ENCODE data around the gene TSSC4.

The TSSC4 gene

DNA sequence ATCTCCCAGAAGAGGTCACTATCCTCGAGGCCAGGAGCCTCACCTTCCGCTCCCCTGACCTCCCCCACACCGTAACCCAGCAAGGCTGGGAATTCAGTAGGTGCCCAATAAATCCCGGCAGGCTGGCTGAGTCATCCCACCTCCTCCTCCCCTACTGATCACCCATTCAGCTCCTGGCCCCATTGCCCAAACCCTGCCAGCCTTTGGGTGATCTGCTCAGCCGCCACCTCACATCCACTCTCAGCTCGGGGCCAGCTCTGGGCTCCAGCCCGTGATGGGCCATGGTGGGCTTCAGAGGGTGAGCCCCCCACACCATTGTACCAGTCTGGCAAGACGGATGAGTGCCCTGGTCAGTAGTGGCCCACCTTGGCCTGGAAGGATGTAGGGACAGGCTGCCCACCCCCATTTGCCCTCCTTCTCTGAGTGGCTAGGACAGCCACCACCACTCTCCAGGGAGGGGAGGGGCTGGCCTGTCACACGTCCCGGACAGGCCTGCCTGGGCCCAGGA lies 35.5 kb downstream of the TSSC4 start:
- no peak for DNase-seq

DNA sequence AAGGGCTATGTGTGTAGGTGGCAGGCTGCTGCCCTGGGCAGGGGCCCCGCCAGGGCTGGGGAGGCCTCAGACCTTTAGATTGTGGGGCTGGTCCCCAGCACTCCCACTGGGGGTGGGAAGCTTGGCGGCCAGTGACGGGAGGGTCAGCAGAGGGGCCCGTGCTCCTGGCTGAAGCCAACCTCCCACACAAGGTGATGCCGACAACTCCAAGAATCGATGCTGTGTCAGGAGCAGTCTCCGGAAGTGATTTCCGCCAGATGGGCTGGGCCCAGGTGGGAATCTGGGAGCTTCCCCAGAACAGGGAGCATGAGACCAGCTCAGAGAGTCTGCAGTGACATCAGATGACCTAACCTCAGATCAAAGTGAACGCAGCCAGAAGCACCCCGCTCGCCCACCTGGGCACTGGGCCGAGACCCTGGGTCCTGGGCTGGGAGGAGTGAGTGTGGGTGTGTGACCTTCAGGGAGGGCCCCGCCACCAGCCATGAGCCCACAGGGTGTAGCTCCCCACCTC lies 36.0 kb downstream of the TSSC4 start:
- DNase-seq = no peak

DNA sequence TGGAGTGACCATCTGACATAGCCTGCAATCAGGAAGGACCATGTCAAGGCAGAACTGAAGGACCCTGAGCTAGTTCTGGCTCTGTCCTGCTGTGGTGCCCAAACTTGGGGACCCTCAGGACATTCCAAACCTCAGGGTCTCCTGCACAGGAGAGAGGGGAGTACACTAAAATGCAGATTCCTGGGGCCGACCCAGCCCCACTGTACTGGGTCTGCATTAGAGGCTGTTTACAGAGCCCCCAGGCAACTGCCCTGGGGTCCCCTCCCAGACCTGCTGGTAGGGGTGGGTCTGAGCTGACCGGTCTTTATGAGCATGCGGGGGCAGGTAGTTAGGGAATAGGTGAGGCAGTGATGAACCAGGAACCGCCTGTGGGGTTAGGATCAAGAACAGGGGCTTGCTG lies 37.0 kb downstream of the TSSC4 start:
- no peak for DNase-seq

DNA sequence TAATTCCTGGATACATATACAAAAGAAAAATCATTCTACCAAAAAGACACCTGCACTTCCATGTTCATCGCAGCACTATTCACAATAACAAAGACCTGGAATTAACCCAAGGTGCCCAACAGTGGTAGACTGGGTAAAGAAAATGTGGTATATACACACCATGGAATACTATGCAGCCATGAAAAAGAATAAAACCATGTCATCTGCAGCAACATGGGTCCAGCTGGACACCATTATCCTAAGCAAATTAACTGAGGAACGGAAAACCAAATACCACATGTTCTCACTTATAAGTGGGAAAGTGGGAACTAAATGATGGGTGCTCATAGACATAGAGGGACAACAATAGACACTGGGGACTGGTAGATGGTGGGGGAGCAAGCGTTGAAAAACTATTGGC lies 39.3 kb downstream of the TSSC4 start:
- no peak for DNase-seq

DNA sequence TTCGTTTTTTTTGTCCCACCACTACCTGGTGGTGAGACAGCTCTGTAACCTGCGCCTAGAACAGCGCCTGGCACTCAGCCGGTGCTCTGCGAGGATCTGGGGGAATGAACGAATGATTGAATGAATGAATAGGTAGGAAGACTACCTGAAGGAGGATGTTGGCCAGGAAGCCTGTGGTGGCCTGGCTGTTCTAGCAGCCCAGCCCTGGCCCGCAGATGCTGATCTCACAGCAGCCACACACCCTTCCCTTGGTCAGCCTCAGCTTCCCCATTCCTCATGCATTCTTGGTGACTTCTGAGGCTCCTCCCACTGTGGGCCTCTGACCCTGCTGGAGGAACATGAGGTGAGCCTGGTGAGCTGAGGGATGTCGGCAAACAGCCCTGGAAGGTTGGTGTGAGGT lies 40.1 kb downstream of the TSSC4 start:
- no peak for DNase-seq

DNA sequence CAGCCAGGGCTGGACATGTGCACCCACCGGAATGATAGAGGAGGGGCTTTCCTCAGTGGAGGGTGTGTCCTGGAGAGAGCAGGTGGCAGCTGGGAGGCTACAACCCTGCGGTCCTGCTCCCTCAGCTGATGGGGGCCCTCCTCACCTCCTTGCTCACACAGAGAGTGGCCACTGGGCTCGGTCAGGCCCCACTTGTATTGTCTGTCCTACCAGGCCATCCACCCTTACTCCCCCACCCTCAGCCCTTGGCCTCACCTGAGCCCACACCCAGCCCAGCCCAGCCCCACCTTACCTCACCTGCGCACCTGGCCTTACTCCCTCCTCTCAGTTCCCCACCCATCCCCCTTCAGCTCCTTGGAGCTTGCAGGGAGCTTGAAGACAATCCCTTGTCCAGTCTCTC lies 40.6 kb downstream of the TSSC4 start:
- DNase-seq = no peak

DNA sequence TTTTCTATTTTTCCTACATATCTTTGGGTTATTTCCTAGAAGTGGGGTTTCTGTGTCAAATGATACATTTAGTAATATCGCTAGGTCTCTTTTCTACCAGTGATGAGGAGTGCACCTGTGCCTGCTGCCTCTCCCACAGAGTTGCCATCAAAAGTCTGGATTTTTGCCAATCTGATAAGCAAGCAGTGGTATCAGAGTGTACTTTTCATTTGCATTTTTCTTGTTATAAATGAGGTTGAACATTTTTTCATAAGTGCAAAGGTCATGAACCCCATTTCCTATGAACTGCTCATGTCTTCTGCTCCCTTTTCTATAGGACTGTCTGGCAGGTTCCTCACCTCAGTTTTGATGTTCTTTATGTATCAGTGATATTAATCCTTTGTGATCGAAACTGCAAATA lies 42.0 kb downstream of the TSSC4 start:
- no peak for DNase-seq

DNA sequence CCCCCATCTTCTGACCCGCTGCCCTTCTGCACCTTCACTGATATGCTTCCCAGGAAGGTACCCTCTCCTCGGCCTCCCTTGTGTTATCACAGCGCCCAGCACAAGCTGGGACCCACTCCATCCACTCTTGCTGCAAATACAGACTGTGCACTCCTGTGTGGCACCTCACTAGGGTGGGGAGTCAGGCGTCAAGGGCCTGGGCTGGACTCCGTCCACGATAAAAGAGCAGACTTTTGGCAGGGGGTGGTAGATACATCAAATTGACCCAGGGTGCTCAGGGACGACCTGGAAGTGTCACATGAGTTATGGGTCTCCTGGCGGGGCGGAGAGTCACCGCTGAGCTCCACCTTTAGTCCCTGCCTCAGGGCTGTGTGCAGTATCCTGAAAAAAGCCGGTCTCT lies 42.9 kb downstream of the TSSC4 start:
- DNase-seq = no peak

DNA sequence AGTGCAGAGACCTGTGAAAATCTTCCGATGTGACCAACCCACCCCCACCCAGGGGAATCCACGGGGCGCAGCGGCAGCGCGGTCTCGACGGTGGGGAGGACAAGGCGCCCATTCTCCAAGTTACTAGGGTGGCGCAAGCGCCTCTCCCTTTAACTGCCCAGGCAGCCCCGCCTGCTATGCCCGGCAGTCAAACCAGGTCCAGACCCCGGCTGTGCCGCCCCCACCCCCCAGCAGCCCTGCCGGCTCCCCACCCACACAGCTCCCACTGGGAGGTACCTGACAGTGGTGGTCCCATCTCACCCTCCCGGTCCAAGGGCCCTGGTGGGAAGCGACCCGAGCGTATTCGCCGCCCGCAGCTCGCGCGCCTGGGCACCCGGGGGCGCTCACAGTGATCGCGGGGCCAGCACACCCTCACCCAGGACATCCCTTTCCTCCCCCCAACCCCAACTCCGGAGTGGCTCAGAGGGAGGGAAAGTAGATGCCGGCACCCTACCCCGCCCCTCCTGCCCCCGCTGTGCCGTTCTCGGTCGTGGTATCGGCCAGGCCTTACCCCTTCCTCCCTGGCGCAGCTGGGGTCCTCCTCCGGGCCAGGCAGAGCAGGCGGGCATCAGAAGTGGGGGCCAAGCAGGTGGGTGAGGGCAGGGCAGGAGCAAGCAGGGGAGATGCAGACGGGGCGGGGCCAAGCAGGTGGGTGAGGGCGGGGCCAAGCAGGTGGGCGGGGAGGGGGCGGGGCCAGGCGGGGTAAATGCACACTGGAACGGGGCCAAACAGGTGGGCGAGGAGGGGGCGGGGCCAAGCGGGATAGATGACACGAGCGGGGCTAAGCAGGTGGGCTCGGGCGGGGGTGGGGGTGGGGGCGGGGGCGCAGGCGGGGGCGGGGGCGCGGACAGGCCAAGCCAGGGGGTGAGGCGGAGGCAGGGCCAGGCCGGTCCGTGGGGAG lies 43.6 kb downstream of the TSSC4 start, which contains the start of gene TRPM5:
Gene TRPM5, minus strand, starts transcription at position 634 of the 940 bp plus-strand sequence. CDS start 21,478 bp downstream, outside the sequence.
- peak; percentile 67 for DNase-seq

DNA sequence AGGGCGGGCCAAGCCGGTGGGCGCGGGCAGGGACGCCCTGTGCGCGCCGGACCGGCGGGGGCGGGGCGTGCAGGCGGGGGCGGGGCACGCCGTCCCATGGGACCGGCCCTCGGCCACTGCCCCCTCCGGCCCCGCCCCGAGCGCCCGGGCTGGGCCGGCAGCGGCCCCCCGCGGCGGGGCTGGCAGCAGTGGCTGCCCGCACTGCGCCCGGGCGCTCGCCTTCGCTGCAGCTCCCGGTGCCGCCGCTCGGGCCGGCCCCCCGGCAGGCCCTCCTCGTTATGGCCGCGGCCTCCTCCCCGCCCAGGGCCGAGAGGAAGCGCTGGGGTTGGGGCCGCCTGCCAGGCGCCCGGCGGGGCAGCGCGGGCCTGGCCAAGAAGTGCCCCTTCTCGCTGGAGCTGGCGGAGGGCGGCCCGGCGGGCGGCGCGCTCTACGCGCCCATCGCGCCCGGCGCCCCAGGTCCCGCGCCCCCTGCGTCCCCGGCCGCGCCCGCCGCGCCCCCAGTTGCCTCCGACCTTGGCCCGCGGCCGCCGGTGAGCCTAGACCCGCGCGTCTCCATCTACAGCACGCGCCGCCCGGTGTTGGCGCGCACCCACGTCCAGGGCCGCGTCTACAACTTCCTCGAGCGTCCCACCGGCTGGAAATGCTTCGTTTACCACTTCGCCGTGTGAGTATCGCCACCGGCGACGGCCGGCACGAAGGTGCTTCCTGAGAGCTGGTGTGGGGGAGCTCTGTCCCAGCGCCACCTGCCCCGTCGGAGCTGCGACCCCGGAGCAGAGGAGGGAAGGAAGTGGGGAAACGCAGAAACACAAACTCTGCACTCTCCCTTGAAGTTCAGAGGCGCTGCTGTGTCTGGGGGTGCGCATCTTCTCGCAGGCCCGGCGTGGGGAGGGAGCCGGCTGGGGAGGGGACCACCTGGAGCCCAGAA lies 44.5 kb downstream of the TSSC4 start, which contains the start of gene KCNQ1:
Gene KCNQ1, plus strand, starts transcription at position 188 of the 925 bp plus-strand sequence. Its CDS starts 91 bp downstream, at position 279.
- no peak for DNase-seq

DNA sequence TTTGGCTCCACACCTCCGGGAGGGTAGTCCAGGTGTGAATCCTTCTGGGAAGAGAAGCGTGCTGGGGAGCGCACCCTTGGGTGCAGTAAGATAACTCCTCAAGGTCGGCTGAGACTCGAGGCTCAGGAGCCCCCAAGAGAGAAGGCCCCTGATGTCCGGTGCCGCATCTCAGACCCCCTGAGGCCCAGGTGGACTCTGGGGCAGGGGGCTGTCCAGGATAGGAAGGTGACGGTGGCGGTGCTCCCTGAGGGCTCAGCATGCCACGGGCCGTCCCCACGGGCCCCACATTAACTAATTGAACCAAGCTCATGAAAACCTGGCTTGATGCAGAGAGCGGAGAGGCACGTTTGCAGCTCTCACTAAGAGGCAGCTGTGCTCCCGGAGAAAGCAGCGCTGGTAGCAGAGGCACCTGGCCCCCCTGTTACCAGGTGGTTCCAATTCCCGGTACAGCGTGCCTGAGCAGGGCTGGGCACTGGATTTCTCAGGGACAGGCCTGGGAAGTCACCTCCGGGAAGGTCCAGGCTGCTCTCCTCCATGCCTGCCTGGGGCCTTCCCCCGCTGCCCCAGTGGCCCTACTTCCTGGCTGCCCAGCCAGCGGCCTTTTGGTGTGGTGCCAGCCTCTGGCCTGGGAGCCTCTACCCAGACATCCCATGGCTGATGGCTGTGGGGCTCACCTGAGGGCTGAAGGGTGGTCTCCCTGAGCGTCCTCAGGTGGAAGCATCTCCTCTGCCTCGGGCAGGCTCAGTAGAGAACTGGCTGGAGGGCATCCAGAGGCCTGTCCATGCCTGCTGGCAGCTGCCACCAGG lies 45.4 kb downstream of the TSSC4 start:
- DNase-seq = no peak

DNA sequence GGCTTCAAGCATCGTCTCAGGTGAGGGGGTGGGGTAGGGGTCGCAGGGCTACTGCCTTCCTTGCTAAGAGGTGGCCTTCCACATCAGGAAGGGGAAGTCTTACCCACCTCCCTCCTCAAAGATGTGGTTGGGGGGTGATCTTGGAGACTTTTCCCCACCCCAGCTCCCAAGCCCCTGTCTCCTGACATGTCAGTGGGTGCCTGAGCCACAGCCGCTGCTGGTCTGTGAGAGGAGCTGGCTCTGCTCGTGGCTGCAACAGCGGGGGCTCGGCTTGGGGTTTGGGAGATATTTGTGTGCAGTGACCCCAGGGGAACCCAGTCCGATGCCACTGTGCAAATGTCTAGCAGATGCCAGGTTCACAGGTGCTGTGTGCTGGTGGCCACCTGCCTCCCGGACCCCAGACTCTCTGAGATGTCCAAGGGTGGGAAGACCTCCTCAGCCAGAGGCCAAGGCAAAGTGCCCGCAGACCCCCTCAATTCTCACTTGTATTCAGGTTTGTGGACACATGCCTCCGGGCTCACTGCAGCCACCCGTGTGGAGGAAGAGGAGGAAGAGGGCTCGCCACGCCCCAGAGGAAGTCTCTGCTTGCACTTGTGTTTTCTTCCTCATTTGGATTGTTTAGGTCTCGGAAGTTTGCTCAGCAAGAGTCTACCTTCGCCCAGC lies 46.2 kb downstream of the TSSC4 start:
- no peak for DNase-seq

DNA sequence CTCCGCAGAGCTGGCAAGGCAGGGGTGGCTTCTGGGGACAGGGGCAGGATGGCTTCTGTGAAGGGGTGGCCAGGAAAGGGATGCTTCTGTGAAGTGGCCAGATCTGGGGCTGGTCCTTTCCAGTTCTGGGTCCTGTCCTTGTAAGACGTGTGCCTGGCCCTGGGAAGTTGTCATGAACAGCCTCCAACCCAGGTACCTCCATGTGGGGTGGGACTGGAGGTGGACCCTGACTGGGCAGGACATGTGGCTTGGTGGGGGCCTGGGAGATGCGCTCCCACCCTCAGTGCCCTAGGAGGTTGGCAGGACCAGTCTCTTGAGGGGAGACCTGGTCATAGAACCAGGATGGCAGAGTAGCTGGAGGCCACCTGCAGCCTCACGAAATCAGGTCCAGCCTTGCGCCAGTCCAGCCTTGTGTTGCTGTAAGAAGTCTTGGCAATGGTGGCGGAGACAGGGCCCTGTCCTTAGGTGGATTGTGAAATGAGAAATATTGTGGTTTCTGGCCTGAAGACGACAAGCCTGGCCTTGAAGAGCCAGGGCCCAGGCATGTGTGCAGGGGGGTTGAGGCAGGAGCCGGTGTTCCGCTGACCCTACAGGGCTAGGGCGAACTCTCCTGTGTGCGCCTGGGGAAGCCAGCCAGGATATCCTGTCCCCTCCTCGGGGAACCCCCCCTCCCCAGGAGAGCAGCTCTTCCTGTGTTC lies 46.9 kb downstream of the TSSC4 start:
- no peak for DNase-seq

DNA sequence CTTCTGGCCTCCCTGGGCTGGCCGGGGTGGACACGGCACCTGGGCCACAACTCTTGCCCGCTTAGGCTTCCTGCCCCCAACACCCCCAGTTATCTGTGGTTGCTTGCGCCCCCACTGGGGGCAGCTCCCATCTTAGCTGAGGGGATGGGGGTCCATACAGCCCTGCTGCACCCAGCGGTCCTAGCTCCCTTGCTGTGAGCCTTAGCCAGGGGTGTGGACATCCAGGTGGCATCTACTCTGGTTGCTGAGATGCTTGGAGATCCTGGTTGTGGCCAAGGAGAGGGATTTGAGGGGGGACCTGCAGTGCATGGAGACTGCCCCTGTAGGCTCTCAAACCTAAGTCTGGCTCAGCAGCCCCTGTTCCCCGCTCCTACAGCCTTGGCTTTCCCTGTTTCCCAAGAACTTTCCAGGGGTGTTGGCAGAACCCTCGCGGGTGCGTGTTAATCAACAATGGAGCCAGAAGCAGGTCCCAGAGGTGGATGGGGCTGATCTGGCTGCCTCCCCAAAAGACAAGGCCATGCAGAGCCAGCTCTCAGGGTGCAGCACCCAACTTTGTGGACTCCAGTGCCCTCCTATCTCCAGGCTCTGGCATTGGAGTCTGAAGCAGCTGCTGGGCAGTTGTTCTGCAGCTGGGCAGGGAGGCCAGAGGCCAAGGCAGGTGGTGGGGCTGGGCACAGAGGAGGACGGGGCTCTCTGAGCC lies 47.6 kb downstream of the TSSC4 start:
- no peak for DNase-seq

DNA sequence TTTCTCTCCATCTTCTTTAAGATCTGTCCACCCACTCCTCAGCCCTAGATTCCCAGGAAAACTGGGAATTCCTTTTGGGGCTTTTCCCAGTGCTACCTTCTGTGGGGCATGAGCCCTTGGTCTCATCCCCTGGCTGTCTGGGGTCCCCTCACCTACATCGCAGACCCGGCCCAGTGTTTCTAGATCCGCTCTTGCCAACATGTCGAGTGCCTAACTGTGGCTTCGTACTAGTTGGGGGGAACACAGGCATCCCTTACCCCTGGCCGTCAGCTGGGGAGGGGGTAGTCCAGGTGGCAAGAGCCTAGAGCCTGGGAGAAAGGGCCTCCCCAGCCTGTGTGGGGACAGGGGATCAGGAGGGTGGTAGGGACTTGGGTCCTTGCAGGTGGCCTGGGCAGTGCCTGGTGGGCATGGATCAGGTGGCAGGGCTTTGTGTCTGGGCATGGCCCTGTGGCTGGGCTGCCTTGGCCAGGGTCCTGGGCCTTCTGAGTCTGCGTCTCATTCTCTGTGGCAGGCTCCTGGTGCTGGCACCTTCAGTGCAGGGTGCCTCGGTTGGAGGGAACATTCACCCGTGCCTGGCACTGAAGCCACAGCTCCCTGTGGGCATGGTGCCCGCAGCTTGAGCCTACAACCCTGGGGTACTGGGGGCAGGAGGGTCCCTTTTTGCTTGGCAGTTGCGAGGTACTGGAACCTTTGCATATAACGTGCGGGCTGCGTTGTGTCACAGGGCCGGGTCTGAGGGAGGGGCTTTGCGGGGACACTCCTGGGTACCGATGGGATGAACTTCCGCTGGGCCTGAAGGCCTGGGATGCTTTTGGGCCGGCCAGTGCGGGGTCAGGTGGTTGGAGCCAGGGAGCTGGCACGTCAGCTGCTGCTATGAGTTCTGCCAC lies 48.4 kb downstream of the TSSC4 start:
- no peak for DNase-seq

DNA sequence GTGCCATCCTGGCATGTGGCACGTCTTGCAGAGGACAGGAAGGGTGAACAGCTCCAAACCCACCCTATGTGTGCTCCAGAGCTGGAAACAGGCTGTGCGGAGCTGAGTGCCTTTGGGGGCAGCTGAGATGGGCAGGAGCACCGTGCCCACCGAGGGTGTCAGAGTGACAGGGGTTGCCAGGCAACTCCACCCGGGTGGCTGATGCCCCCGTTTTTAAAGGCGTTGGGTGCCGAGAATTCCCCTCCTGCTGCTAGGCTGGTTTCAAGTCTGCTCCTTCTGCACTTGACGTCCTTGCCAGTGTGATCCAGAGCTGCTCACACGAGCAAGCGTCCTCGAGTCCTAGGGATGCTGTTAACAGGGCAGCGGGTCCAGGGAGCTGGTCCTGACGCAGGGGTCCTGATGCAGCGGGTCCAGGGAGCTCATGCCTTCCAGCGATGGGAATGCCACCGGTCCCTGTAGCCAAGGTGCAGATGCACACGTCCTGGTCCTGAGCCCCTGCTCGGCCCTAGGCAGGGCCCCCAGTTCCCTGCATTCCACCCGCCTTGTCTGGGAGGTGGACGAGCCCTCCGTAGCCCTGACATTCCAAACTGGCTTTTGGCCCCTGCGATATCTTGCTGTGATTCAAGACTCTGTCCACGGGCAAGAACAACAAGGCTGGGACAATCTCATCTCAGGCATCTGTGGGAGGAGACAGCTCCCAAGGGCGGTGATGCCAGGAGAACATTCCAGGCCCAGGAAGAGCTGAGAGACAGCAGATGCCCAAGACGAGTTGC lies 49.2 kb downstream of the TSSC4 start:
- DNase-seq = no peak

DNA sequence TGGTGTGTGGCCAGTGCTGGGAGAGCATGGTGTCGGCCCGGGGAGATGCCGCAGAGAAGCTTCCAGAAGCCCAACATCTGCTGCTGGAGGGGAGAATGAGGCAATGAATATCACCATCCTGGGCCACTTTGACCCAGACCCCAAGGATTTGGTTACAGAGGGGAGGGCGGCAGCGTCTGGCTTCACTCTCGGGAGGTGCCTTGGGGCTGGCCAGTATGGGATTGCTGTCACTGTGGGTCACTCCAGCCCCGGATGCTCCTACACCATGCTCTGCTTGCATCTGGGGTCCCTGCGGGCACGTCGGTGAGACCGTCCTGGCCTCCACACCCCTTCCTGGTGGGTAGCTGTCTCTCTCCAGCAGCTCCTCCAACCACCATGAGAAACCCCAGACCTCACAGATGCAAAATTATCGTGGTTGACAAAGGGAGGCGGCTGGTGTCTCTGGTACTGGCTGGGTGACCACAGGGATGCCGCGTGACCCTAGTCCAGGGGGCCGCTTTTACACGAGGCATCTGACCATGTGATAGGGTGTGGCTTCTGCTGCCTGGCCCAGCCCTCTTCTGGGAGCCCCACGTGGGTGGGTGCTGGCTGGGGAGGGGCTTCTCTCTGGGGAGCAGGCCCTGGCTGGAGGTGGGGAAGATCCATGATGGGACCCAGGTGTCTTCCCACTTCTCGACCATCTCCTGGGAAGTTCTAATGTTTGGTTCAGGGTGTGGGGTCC lies 49.9 kb downstream of the TSSC4 start:
- no peak for DNase-seq

DNA sequence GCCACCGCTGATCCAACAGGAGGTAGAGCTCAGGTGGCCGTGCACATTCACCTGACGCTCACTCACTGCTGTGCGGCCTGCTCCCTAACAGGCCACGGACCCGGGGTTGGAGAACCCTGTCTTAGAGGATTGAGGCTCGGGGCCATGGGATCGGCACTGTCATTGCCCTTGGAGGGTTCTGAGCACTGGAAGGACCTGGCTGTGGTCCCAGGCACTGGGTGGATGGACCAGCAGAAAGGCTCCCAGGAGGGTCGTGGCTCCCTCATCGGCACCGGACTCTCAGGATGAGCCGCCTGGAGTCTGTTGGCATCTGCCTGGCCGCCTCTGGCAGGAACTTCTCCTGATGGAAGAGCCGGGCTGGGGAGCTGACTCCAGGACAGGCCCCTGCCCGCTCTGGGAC lies 50.8 kb downstream of the TSSC4 start:
- DNase-seq = no peak
